Central memory CD4-positive, alpha-beta T cell (primary cell): ENCODE data around the gene SLC37A3.

ENCODE experiments used
- DNase-seq: peaks from one replicate; pipeline ENCODE4 v3.0.0; 2022

The SLC37A3 gene

DNA sequence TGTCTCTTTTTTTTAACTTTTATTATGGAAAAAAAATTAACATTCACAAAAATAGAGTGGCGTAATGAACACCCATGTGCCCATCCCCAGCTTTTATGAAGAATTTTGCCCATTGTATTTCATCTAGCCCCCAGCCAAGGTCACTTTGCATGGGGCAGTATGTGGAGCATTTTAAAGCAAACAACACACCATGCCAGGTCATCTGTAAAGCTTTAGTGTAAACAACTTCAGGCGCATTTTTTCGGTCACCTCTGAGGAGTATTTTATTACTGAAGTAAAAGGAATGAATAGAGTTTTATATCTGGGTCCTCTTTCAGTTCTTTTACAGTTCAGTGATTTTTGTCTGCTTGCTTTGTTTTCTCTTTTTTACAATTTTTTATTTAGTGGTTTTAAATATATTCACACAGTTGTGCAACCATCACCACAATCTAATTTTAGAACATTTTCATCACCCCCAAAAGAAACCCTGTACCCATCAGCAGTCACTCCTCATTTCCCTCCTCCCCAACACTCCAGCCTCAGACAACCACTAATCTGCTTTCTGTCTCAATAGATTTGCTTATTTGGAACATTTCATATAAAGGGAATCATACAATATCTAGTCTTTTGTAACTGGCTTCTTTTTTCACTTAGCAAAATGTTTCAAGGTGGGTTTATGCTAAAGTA, 87.9 kb downstream of the SLC37A3 start:
- no peak for DNase-seq

DNA sequence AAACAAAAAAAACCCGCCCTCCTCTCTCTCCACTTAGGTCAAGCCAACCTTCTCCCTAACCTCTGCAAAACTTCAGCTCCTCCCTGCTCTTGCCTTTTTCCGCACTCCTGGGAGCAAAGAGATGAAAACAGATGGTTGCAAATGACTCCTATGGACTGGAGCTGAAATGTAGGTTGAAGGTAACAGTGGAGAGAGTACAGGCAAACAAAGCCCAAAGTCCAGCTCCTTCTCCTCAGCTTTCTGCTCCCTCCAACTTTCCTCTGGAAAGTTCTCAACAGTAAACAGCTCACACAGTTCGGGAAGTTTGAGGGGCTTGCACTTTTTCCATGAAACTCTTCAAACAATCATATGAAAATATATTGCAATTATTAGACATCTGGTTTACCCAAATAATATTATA, 90.3 kb downstream of the SLC37A3 start:
- no peak for DNase-seq

DNA sequence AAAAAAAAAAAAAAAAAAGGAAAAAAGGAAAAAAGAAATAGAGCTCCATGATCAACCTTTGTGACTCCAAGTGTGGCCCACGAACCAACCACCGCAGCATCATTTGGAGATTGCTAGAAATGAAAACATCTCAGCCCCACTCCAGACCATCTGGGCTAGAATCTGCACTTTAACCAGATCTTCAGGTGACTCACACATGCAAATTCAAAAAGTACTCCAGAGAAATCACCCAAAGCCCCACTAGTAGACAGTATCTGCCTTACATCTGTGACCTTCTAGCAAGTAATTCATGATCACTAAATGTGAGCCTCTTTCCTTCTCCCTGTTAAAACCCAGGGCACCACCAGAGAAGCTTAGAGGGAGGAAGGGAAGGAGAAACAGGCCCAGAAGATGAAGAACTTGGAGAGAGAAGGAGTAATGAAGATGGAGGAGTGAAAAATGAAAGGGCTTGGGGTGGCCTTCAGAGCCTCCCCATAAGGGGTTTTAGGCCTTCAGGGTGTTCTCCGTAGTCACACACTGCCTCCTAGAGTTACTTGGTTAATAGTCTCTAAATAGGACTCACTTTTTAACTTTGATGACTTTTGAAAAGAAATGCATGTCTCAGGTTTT, 94.0 kb downstream of the SLC37A3 start:
- peak; percentile 40 for DNase-seq

DNA sequence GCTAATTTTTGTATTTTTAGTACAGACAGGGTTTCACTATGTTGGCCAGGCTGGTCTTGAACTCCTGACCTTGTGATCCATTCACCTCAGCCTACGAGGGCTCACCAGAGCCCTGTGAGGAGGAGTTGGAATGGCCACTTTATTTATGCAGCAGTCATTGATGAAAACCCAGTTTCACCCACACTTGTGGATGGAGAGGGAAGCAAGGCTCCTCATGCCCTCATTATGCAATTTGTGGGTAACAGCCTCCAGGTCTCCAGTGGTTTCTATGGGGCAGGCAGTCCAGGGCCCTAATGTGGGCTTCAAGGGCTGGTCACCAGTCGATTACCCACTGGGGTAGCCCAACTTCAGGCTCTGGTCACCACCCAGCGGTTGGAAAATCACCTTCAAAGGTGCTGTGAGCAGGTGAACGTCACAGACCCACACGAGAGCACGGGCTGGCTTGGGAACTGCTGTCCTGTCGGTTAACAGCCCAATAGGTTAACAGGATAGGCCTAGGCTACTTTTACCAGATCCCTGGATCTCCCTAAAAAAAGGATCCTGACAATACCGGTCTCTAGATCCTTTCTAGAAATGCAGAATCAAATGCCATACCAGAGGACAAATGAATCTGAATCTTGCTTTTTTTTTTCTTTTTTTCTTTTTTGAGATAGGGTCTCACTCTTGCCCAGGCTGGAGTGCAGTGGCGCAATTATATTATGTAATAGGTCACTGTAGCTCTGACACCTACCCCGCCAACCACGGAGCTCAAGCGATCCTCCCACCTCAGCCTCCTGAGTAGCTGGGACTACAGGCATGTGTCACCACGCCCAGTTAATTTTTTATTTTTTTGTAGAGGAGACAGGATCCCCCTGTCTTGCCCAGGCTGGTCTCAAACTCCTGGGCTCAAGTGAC, 97.8 kb downstream of the SLC37A3 start:
- no peak for DNase-seq

DNA sequence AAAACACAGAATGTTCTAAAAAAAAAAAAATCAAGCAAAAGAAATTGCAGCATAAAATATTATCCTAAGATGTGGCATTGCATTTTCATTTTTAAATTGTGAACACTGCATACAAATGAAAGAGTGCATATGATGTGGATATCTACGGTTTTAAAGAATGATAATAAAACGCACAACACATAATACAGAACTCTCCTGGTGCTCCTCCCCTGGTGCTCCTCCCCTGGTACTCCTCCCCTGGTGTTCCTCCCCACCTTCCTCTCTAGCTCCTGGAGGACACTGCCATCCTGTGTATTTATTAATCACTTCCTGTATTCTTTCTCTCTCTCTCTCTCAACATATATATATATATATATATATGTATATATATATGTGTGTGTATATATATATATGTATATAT, 100.1 kb downstream of the SLC37A3 start:
- DNase-seq, result no peak

DNA sequence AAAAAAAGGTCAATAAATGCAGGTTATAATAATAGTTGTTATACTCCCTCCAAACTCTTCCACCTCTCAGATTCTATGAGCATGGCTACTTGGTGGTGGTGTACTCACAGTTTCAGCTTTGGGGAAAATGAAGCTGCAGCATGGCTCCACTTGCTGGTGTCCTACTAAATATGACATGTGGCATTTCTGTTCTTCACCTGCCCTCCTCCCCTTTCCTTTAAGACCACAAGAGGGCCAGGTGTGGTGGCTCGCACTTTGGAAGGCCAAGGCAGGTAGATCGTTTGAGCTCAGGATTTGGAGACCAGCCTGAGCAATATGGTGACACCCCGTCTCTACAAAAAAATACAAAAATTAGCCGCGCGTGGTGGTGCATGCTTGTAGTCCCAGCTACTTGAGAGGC, 101.1 kb downstream of the SLC37A3 start:
- DNase-seq, result no peak

DNA sequence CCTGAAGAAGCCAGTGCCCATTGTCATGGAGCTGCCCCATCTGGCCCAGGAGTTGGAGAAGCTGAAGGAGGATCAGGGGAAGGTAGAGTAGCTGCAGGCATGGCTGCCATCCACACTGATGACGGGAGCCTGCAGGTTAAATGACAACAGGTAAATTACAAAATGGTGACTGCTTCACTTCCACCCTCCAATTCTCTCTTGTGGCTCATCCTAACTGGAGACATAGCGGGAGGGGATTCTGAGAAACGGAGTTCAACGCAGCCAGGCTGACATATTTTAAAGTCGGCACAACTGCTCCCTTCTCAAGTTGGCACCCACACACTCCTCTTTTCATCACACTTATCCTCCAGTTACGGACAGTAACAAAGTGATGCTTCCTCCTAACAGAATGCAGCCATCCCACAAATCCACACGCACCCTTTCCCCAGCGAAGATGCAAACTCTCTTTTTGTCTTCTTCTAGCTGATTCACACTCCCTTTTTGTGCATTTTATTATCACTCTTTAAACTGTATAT, 103.0 kb downstream of the SLC37A3 start:
- DNase-seq, result no peak

DNA sequence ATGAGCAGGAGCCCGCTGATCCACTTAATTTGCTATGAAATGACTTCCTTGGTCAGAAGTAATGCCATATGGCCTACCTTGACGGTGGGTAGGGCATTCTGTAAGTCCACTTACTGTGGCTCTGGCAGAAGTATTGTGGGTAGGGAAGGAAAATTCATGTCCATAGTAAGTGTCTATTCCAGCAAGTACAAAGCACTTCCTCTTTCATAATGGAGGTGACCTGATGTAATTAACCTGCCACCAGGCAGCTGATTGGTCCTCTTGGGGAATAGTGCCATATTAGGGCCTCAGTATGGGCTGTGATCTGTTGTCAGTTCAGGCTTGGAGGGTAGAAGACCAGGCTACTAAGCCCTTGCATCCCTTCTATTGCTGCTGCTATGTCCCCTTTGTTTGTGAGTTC, 103.9 kb downstream of the SLC37A3 start:
- DNase-seq, result no peak

DNA sequence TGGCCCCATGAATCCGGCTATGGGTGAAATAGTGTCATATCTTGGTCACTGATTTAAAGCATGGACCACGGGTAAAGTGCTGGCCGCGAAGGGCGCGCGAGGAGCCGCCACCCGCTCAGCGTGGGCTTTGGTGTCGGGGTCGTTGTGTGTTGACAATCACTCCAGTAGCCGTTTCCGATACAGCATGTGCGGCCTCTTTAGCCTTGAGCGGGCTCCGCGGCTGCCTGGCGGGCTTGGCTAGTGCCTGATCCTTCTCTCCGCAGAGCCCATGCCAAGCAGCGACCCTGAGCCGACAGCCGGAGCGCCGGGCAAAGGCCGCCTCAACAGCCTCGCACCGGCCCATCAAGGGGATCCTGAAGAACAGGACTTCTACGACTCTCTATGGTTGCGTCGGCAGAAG, 105.9 kb downstream of the SLC37A3 start:
- no peak for DNase-seq

DNA sequence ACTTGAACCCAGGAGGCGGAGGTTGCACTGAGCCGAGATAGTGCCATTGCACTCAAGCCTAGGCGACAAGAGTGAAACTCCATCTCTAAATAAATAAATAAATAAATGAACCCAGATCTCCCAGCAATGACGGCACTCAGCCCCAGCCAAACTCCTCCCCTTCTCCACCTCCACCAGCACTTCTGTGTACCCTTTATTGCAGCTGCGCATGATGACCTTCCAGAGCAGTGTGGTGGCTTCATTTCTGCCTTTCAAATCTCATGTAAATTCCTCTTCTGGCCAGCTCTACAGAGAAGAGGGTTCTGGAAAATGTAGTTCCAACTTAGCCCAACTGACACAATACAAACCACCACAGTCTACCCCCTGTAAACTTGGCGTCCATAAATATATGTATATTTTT, 108.5 kb downstream of the SLC37A3 start:
- DNase-seq, result no peak

DNA sequence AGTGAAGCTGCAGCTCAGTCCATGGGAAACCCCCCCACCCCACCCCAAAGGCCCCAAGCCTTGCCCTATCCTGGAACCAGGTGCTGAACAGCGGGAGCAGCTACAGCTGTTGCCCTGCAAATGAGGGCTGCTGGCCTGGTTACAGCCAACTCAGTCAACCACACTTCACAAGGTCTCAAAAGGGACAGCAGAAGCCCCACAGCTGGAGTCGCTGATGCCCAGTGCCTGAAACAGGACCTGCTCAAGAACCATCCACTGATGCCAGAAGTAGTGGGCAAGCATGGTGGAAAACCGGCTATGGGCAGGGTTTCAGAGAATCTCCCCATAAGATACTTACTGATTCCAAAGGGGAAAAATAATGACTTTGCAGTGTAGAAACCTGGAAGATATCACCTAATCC, 110.3 kb downstream of the SLC37A3 start:
- DNase-seq, result no peak

DNA sequence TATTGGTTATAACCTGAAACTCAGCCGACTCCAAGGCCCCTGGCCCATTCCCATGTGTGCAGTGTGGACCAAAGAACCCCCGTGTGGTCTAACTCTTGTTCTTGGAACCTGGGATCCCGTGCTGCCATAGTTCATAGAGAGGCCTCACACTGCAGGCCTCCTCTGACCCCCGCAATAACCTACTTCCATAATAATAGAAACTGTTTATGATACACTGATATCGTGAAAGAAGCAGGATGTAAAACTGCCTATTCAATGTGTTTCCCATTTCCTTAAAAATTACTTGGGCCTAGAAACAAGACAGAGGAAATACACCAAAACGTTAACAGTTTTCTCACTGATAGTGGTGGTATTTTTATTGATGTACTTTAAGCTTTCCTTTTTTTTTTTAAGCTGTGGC, 112.4 kb downstream of the SLC37A3 start:
- DNase-seq, result no peak

DNA sequence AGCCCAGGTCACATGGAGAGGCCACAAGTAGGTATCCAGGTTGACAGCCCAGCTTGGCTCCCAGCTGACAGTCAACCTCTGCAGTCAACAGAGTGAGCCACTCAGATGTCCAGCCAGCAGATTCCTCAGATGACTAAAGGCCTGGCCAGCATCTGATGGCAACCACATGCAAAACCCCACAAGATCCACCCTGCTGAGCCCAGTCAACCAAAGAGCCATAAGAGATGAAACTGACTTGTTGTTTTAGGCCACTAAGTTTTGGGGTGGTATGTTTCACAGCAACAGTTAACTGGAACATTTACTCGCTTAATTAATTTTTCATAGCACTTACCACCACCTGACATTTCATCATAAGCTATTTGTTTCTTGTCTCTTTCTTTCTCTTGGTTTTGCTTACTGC, 114.3 kb downstream of the SLC37A3 start:
- no peak for DNase-seq
